HCT116 (cell line): ENCODE measurements around the gene ZFP1. TPM values are rescaled to one million over a fixed set of nuclear protein-coding genes. Genes with fewer than 3 reads are reported as not detected.
A peak's percentile ranks its signal among the peaks of the same experiment; 100 is the strongest.

Experiments
- ATAC-seq: fragments of 200-7000 bp; cut with Tn5 transposase; 2 replicates; pipeline ENCODE4 v1.9.1; 2020; ENCODE audit warnings: mild to moderate bottlenecking, moderate library complexity
- BruUV-seq: library from RNA; stranded (reverse); fragments of 400-500 nt; replicated peaks from 2 replicates; lab custom pipeline; 2021; lab: Mats Ljungman, UMichigan
- CTCF ChIA-PET: fragments of 300-600 bp; sonication (Branson Sonifier 250); formaldehyde crosslinking; loops from one replicate; lab custom pipeline; 2021; ENCODE audit warnings: antibody characterized with exemption; lab: Charles Lee
- POLR2A ChIA-PET: fragments of 300-600, 350-600 bp; sonication (Branson Sonifier 250); formaldehyde crosslinking; loops from one replicate; lab custom pipeline; 2021; ENCODE audit warnings: antibody characterized with exemption; lab: Charles Lee
- RAD21 ChIA-PET, 2 experiments: fragments of 300-600 bp; sonication (Branson Sonifier 250); formaldehyde crosslinking; loops; one replicate each; lab custom pipeline; 2023; ENCODE audit warnings: low total read pairs in 2 of 2; ENCODE audit not compliant: uncharacterized antibody in 2 of 2, unreplicated experiment in 2 of 2, low non-redundant PET in 1 of 2; lab: Charles Lee
- DNase-seq: peaks from one replicate; pipeline ENCODE4 v3.0.0-alpha.2; 2010; ENCODE audit warnings: low read depth, low spot score
- H2AFZ ChIP-seq: fragments of 200-600 bp; shearing (Covaris generic), sonication (generic); 2 replicates; pipeline ENCODE4 v1.6.1; 2017; ENCODE audit warnings: low read depth, mixed run types, mixed read lengths, antibody characterized with exemption, low read length; ENCODE audit not compliant: poor library complexity, severe bottlenecking
- H3K27ac ChIP-seq: 2 replicates; pipeline ENCODE4 v1.5.1; 2012; ENCODE audit warnings: low read depth, low read length
- H3K27me3 ChIP-seq: fragments of 200-600 bp; sonication (generic); 2 replicates; pipeline ENCODE4 v1.6.1; 2016; ENCODE audit warnings: mixed run types, low read length, mixed read lengths; ENCODE audit not compliant: insufficient read depth
- H3K36me3 ChIP-seq, 2 experiments: fragments of 200-500 bp in 1 of 2; fragments of 200-600 bp in 1 of 2; sonication (Bioruptor generic) in 1 of 2; sonication (generic) in 1 of 2; 2 replicates each; pipeline versions ENCODE4 v1.5.1 to v1.6.1; 2014 to 2016; ENCODE audit warnings: low read length in 2 of 2, inconsistent platforms in 1 of 2, mixed read lengths in 1 of 2, mixed run types in 1 of 2; ENCODE audit not compliant: insufficient read depth in 2 of 2, control insufficient read depth in 1 of 2
- H3K4me1 ChIP-seq, 2 experiments: fragments of 200-600 bp in 1 of 2; sonication (generic) in 1 of 2; 2 replicates each; pipeline versions ENCODE4 v1.5.1 to v1.6.1; 2012 to 2017; ENCODE audit warnings: low read length in 2 of 2, inconsistent platforms in 1 of 2, mild to moderate bottlenecking in 1 of 2, mixed read lengths in 1 of 2, mixed run types in 1 of 2, moderate library complexity in 1 of 2; ENCODE audit not compliant: insufficient read depth in 2 of 2, control insufficient read depth in 1 of 2
- H3K4me2 ChIP-seq: fragments of 200-600 bp; sonication (generic); 2 replicates; pipeline ENCODE4 v1.6.1; 2017; ENCODE audit warnings: mixed run types, low read length, mixed read lengths
- H3K4me3 ChIP-seq, 2 experiments: fragments of 200-600 bp in 1 of 2; sonication (generic) in 1 of 2; replicated peaks in 1 of 2; 2 replicates each; pipeline ENCODE4 v1.5.1; 2011 to 2016; ENCODE audit warnings: low read length in 2 of 2, control low read depth in 1 of 2, low read depth in 1 of 2, mild to moderate bottlenecking in 1 of 2, mixed read lengths in 1 of 2, mixed run types in 1 of 2
- H3K79me2 ChIP-seq: fragments of 200-600 bp; sonication (generic); 2 replicates; pipeline ENCODE4 v1.6.1; 2017; ENCODE audit warnings: mild to moderate bottlenecking, mixed run types, low read length, moderate library complexity, mixed read lengths; ENCODE audit not compliant: insufficient read depth
- H3K9ac ChIP-seq: fragments of 200-600 bp; sonication (generic); 2 replicates; pipeline ENCODE4 v1.6.1; 2016; ENCODE audit warnings: low read length, mixed read lengths
- H3K9me2 ChIP-seq: fragments of 200-600 bp; sonication (generic), shearing (Covaris generic); 2 replicates; pipeline ENCODE4 v1.6.1; 2017; ENCODE audit warnings: mixed run types, mild to moderate bottlenecking, moderate library complexity; ENCODE audit not compliant: insufficient read depth
- H3K9me3 ChIP-seq, 2 experiments: fragments of 200-500 bp in 1 of 2; fragments of 200-600 bp in 1 of 2; sonication (Bioruptor generic) in 1 of 2; sonication (generic) in 1 of 2; 2 replicates each; pipeline ENCODE4 v1.6.1; 2014 to 2017; ENCODE audit warnings: low read length in 2 of 2, mixed read lengths in 2 of 2, inconsistent platforms in 1 of 2, low read depth in 1 of 2, mild to moderate bottlenecking in 1 of 2, mixed run types in 1 of 2, moderate library complexity in 1 of 2; ENCODE audit not compliant: control insufficient read depth in 1 of 2, insufficient read depth in 1 of 2
- H4K20me1 ChIP-seq: fragments of 200-600 bp; sonication (generic), shearing (Covaris generic); 2 replicates; pipeline ENCODE4 v1.6.1; 2017; ENCODE audit warnings: mixed run types, mild to moderate bottlenecking, moderate library complexity; ENCODE audit not compliant: insufficient read depth
- ATF3 ChIP-seq: IDR thresholded peaks from 2 replicates; pipeline ENCODE4 v1.6.1; 2012
- EGR1 ChIP-seq: IDR thresholded peaks from 2 replicates; pipeline ENCODE4 v1.6.1; 2012; ENCODE audit warnings: low read depth
- POLR2A ChIP-seq: IDR thresholded peaks from 2 replicates; pipeline ENCODE4 v1.7.0; 2011; ENCODE audit warnings: borderline replicate concordance; ENCODE audit not compliant: insufficient read depth, insufficient read length; ENCODE audit errors: extremely low read depth
- POLR2AphosphoS5 ChIP-seq: IDR thresholded peaks from 2 replicates; pipeline ENCODE4 v1.6.1; 2011; ENCODE audit warnings: mild to moderate bottlenecking, low read depth, low read length, moderate library complexity
- RAD21 ChIP-seq: IDR thresholded peaks from 2 replicates; pipeline ENCODE4 v1.6.1; 2012; ENCODE audit warnings: low read depth, mild to moderate bottlenecking
- REST ChIP-seq: IDR thresholded peaks from 2 replicates; pipeline ENCODE4 v1.6.1; 2012; ENCODE audit warnings: low read depth
- SP1 ChIP-seq: IDR thresholded peaks from 2 replicates; pipeline ENCODE4 v1.6.1; 2012; ENCODE audit warnings: low read depth
- TCF7L2 ChIP-seq: IDR thresholded peaks from 2 replicates; pipeline ENCODE4 v1.7.0; 2011; ENCODE audit warnings: borderline replicate concordance, inconsistent platforms; ENCODE audit not compliant: insufficient read depth, insufficient read length; ENCODE audit errors: extremely low read depth
- intact Hi-C: fragments of 100-400 bp; cut with micrococcal nuclease; formaldehyde crosslinking; loops from 2 replicates; pipeline ENCODE4 v1.10.0; 2022
- total RNA-seq: library from RNA; stranded (reverse); gene quantifications from one replicate; pipeline ENCODE4 v1.2.1, GENCODE V29; 2021; ENCODE audit not compliant: unreplicated experiment
- TF ChIP-seq, protein P1 (sequence below): IDR thresholded peaks from 2 replicates; pipeline ENCODE4 v1.6.1; 2011; ENCODE audit warnings: mild to moderate bottlenecking, low read length, moderate library complexity; ENCODE audit not compliant: insufficient replicate concordance; ENCODE audit errors: extremely low read depth
- TF ChIP-seq, protein P2 (sequence below), 3 experiments: fragments of 200-600 bp in 1 of 3; sonication (generic) in 1 of 3; IDR thresholded peaks in 2 of 3; conservative IDR thresholded peaks in 1 of 3; 2 replicates each; pipeline ENCODE4 v1.5.1; 2012 to 2017; ENCODE audit warnings: low read depth in 2 of 3, low read length in 2 of 3, antibody characterized with exemption in 1 of 3, borderline replicate concordance in 1 of 3, control low read depth in 1 of 3, mild to moderate bottlenecking in 1 of 3, mixed read lengths in 1 of 3, mixed run types in 1 of 3, moderate library complexity in 1 of 3; ENCODE audit not compliant: insufficient read depth in 1 of 3
- TF ChIP-seq, protein P3 (sequence below): IDR thresholded peaks from 2 replicates; pipeline ENCODE4 v1.6.1; 2012

The ZFP1 gene
- total RNA-seq, 1 experiment from 2014 or later, result 12.8 TPM

- TF ChIP-seq REST (no peak), TCF7L2 (peak; percentile 78), EGR1 (peak; percentile 85)
Measured at GRCh38 chr16:75148311-75149195, at the start of gene ZFP1 (continued).

DNA sequence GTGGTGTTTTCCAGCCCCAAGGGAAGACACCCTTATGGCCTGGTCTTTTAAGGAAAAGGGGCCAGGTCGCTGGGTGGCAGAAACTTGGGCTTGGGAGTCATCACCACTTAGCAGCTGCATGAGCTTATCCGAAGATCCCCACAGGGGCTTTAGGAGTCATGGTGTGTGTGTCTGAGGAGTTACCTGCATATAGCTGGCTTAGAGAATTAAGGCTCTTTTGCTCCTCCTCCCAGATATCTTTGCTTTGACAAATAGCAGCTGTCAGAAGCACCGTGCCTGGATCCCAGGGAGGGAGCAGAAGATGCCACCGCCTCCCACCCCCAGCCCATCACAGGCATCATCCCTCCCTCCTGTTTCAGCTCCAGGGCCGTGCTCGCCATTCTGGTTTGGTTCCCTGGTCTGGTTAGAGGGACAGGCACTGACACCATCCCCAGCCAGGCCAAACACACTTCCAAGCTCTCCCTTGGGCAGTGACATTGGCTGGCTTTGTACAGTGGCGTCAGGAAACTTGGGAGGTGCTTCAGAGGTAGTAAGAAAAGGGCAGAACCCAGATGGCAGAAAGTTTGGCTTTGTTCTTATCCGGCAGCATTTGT lies 49.2 kb upstream of the ZFP1 start:
- peaks cover 3% of the 10 kb centered on the region; the same call in 1 of the 2 replicates for H3K79me2 ChIP-seq
- no TSS peak for BruUV-seq
- no peaks in the 10 kb centered on the region for H3K27me3 ChIP-seq
- H3K9me2 ChIP-seq, result no peaks in the 10 kb centered on the region
- TF ChIP-seq EGR1, result no peak
- no peak for TF ChIP-seq ATF3
- TF ChIP-seq, protein P1, sequence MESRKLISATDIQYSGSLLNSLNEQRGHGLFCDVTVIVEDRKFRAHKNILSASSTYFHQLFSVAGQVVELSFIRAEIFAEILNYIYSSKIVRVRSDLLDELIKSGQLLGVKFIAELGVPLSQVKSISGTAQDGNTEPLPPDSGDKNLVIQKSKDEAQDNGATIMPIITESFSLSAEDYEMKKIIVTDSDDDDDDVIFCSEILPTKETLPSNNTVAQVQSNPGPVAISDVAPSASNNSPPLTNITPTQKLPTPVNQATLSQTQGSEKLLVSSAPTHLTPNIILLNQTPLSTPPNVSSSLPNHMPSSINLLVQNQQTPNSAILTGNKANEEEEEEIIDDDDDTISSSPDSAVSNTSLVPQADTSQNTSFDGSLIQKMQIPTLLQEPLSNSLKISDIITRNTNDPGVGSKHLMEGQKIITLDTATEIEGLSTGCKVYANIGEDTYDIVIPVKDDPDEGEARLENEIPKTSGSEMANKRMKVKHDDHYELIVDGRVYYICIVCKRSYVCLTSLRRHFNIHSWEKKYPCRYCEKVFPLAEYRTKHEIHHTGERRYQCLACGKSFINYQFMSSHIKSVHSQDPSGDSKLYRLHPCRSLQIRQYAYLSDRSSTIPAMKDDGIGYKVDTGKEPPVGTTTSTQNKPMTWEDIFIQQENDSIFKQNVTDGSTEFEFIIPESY, result no peak
- TF ChIP-seq SP1, result no peak
- no peak for TF ChIP-seq POLR2A
- TF ChIP-seq POLR2AphosphoS5, result no peak
- no peak for TF ChIP-seq RAD21
- TF ChIP-seq, protein P2, sequence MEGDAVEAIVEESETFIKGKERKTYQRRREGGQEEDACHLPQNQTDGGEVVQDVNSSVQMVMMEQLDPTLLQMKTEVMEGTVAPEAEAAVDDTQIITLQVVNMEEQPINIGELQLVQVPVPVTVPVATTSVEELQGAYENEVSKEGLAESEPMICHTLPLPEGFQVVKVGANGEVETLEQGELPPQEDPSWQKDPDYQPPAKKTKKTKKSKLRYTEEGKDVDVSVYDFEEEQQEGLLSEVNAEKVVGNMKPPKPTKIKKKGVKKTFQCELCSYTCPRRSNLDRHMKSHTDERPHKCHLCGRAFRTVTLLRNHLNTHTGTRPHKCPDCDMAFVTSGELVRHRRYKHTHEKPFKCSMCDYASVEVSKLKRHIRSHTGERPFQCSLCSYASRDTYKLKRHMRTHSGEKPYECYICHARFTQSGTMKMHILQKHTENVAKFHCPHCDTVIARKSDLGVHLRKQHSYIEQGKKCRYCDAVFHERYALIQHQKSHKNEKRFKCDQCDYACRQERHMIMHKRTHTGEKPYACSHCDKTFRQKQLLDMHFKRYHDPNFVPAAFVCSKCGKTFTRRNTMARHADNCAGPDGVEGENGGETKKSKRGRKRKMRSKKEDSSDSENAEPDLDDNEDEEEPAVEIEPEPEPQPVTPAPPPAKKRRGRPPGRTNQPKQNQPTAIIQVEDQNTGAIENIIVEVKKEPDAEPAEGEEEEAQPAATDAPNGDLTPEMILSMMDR (IDR thresholded peaks at IDR 0.05 in 2 of 3, conservative IDR thresholded peaks at IDR 0.05 in 1 of 3; ENCODE audit: borderline replicate concordance in 1 of 3, insufficient read depth in 1 of 3, low read depth in 2 of 3, low read length in 2 of 3), result no peak
- TF ChIP-seq, protein P3, sequence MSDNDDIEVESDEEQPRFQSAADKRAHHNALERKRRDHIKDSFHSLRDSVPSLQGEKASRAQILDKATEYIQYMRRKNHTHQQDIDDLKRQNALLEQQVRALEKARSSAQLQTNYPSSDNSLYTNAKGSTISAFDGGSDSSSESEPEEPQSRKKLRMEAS, result no peak
- TF ChIP-seq, all 23 proteins: peak for 0
- Histone ChIP-seq H3K9ac (no peak overlapping the region), H3K4me1 (peaks cover 36 to 43% of the 10 kb centered on the region in 2 experiments), H3K9me3 (no peaks in the 10 kb centered on the region), H2AFZ (no peak overlapping the region), H3K36me3 (0 out of 4 replicates have a peak, but pooled peaks cover 0 to 2% of the 10 kb centered on the region in 2 experiments), H3K4me2 (peak overlapping the region; percentile 29), H3K4me3 (no peak overlapping the region), H4K20me1 (no peaks in the 10 kb centered on the region), H3K27ac (0 out of 2 replicates have a peak overlapping the region, but pooled peaks have one; percentile 32)
- no peak for DNase-seq
- ChIA-PET CTCF (interaction anchor here (0.9 to 1.3 kb wide), 2 partner anchors 10 to 12 kb away, joined by 4 read pairs; no protein-coding TSS in a partner anchor), POLR2A (no interaction called here), RAD21 (interaction anchor here in 1 of 2 experiments (1.3 kb wide), 1 partner anchor 12 kb away, joined by 5 read pairs; no protein-coding TSS in a partner anchor)
- intact Hi-C loops, result no loop called here
- no peak for ATAC-seq
